A673 (cell line): ENCODE data around the gene CEACAM16. TPM values are rescaled to one million over a fixed set of nuclear protein-coding genes. Genes with fewer than 3 reads are reported as not detected.

Experiments
- BruUV-seq: library from RNA; stranded (reverse); fragments of 400-500 nt; replicated peaks from 2 replicates; lab custom pipeline; 2021; lab: Mats Ljungman, UMichigan
- CTCF ChIA-PET: fragments of 300-600 bp; sonication (Branson Sonifier 250); formaldehyde crosslinking; loops from one replicate; lab custom pipeline; 2022; ENCODE audit warnings: antibody characterized with exemption; lab: Charles Lee
- POLR2A ChIA-PET: fragments of 300-600 bp; sonication (Branson Sonifier 250); formaldehyde crosslinking; loops from one replicate; lab custom pipeline; 2022; ENCODE audit warnings: antibody characterized with exemption; ENCODE audit not compliant: low non-redundant PET; lab: Charles Lee
- DNase-seq: peaks from one replicate; pipeline ENCODE4 v3.0.0-alpha.2; 2015; ENCODE audit warnings: low spot score
- H3K27ac ChIP-seq: fragments of 200-600 bp; sonication (generic); 2 replicates; pipeline ENCODE4 v1.5.1; 2016; ENCODE audit warnings: mixed run types, low read depth, mild to moderate bottlenecking, mixed read lengths, antibody characterized with exemption, low read length; ENCODE audit not compliant: poor library complexity, severe bottlenecking
- H3K27me3 ChIP-seq: fragments of 200-600 bp; sonication (generic); replicated peaks from 2 replicates; pipeline ENCODE4 v1.6.1; 2017; ENCODE audit warnings: mixed run types, low read depth, mild to moderate bottlenecking, mixed read lengths, antibody characterized with exemption, low read length; ENCODE audit not compliant: insufficient read depth, poor library complexity
- H3K36me3 ChIP-seq: fragments of 200-600 bp; sonication (generic); 2 replicates; pipeline ENCODE4 v1.6.1; 2016; ENCODE audit warnings: mixed run types, mild to moderate bottlenecking, mixed read lengths, antibody characterized with exemption, low read length; ENCODE audit not compliant: insufficient read depth, poor library complexity, severe bottlenecking
- H3K4me1 ChIP-seq: fragments of 200-600 bp; sonication (generic); 2 replicates; pipeline ENCODE4 v1.6.1; 2017; ENCODE audit warnings: mixed run types, mild to moderate bottlenecking, mixed read lengths, antibody characterized with exemption, low read length; ENCODE audit not compliant: insufficient read depth, poor library complexity, severe bottlenecking
- H3K4me3 ChIP-seq: fragments of 200-600 bp; sonication (generic); 2 replicates; pipeline ENCODE4 v1.5.1; 2016; ENCODE audit warnings: low read depth, mixed run types, mild to moderate bottlenecking, mixed read lengths, low read length; ENCODE audit not compliant: poor library complexity, severe bottlenecking
- H3K9me3 ChIP-seq: fragments of 200-600 bp; sonication (generic); 2 replicates; pipeline ENCODE4 v1.6.1; 2016; ENCODE audit warnings: mixed run types, low read depth, mild to moderate bottlenecking, mixed read lengths, antibody characterized with exemption, low read length; ENCODE audit not compliant: poor library complexity, severe bottlenecking
- CTCF ChIP-seq: fragments of 300-800, 200-600 bp; sonication (generic); conservative IDR thresholded peaks from 2 replicates; pipeline ENCODE4 v1.5.1; 2017; ENCODE audit warnings: low read depth, mild to moderate bottlenecking, antibody characterized with exemption, low read length, moderate library complexity, mixed read lengths
- EZH2 ChIP-seq: fragments of 200-600 bp; sonication (generic); IDR thresholded peaks from 2 replicates; pipeline ENCODE4 v1.6.1; 2017; ENCODE audit warnings: borderline replicate concordance, low read depth, mild to moderate bottlenecking, mixed read lengths, antibody characterized with exemption, low read length; ENCODE audit not compliant: poor library complexity, severe bottlenecking
- intact Hi-C: fragments of 100-400 bp; cut with micrococcal nuclease; formaldehyde crosslinking; loops from one replicate; pipeline ENCODE4 v1.10.0; 2022; ENCODE audit not compliant: unreplicated experiment
- total RNA-seq: library from RNA; stranded (reverse); gene quantifications from 2 replicates; pipeline ENCODE4 v1.2.3, GENCODE V29; 2021

The CEACAM16 gene
- total RNA-seq, 1 experiment from 2014 or later, result not detected

- Histone ChIP-seq H3K4me1 (no peaks in the 10 kb centered on the region), H3K4me3 (no peak overlapping the region), H3K27ac (no peak overlapping the region), H3K27me3 (no peaks in the 10 kb centered on the region), H3K36me3 (no peaks in the 10 kb centered on the region), H3K9me3 (no peaks in the 10 kb centered on the region)
- intact Hi-C loops, result no loop called here
- ChIA-PET CTCF (interaction anchor here (0.7 kb wide), 1 partner anchor 87 kb away, joined by 3 read pairs; no protein-coding TSS in a partner anchor), POLR2A (no interaction called here)
- TF ChIP-seq CTCF (no peak), EZH2 (no peak)
- no peak for DNase-seq
- BruUV-seq, result no TSS peak
Observed at GRCh38 chr19:44725684-44726083, 26.7 kb downstream of the CEACAM16 start.

GRCh38 chr19:44726465-44726864 lies 27.5 kb downstream of the CEACAM16 start:
- Histone ChIP-seq H3K27ac (no peak overlapping the region), H3K4me3 (no peak overlapping the region), H3K4me1 (no peaks in the 10 kb centered on the region), H3K27me3 (no peaks in the 10 kb centered on the region), H3K9me3 (no peaks in the 10 kb centered on the region), H3K36me3 (no peaks in the 10 kb centered on the region)
- CTCF ChIA-PET, result no interaction called here
- TF ChIP-seq CTCF (no peak), EZH2 (no peak)
- POLR2A ChIA-PET, result no interaction called here
- no peak for DNase-seq
- BruUV-seq, result no TSS peak
- intact Hi-C loops, result no loop called here

- no peak overlapping the region for H3K27ac ChIP-seq
Observed at GRCh38 chr19:44728178-44728577, 29.2 kb downstream of the CEACAM16 start.

More at GRCh38 chr19:44728178-44728577, 29.2 kb downstream of the CEACAM16 start:
- TF ChIP-seq EZH2, result no peak
- no peak for TF ChIP-seq CTCF
- Histone ChIP-seq H3K4me1 (no peaks in the 10 kb centered on the region), H3K4me3 (no peak overlapping the region), H3K9me3 (no peaks in the 10 kb centered on the region), H3K27me3 (no peaks in the 10 kb centered on the region), H3K36me3 (no peaks in the 10 kb centered on the region)
- CTCF ChIA-PET, result interaction anchor here (1.9 kb wide), 1 partner anchor 43 kb away, joined by 10 read pairs; no protein-coding TSS in a partner anchor
- intact Hi-C loops, result no loop called here
- no TSS peak for BruUV-seq
- POLR2A ChIA-PET, result no interaction called here
- DNase-seq, result no peak
